Measurements from ENCODE around the gene GRIP1.

- TF ChIP-seq POLR2AphosphoS5 (IDR thresholded peaks at IDR 0.05) (no peak), POLR2A (IDR thresholded peaks at IDR 0.05) (no peak), EP300 (IDR thresholded peaks at IDR 0.05) (no peak)
- TF ChIP-seq, protein P1, sequence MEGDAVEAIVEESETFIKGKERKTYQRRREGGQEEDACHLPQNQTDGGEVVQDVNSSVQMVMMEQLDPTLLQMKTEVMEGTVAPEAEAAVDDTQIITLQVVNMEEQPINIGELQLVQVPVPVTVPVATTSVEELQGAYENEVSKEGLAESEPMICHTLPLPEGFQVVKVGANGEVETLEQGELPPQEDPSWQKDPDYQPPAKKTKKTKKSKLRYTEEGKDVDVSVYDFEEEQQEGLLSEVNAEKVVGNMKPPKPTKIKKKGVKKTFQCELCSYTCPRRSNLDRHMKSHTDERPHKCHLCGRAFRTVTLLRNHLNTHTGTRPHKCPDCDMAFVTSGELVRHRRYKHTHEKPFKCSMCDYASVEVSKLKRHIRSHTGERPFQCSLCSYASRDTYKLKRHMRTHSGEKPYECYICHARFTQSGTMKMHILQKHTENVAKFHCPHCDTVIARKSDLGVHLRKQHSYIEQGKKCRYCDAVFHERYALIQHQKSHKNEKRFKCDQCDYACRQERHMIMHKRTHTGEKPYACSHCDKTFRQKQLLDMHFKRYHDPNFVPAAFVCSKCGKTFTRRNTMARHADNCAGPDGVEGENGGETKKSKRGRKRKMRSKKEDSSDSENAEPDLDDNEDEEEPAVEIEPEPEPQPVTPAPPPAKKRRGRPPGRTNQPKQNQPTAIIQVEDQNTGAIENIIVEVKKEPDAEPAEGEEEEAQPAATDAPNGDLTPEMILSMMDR (IDR thresholded peaks at IDR 0.05) = no peak
Measured at GRCh38 chr12:66573605-66574004, 105.3 kb downstream of the GRIP1 start.
